Adipocyte (in vitro differentiated cells): Measurements from ENCODE around the gene WNT1.
A peak's percentile ranks its signal among the peaks of the same experiment; 100 is the strongest.

ENCODE experiments used
- DNase-seq: peaks from one replicate; pipeline ENCODE4 v3.0.0-alpha.2; 2015; ENCODE audit warnings: low read depth
- H3K27me3 ChIP-seq: replicated peaks from 2 replicates; pipeline ENCODE4 v1.7.0; 2013; ENCODE audit warnings: mild to moderate bottlenecking, low read length, moderate library complexity; ENCODE audit not compliant: control insufficient read depth, insufficient read depth
- H3K36me3 ChIP-seq: 2 replicates; pipeline ENCODE4 v1.7.0; 2013; ENCODE audit warnings: low read length, mild to moderate bottlenecking, moderate library complexity; ENCODE audit not compliant: control insufficient read depth, insufficient read depth, severe bottlenecking
- H3K4me1 ChIP-seq: 2 replicates; pipeline ENCODE4 v1.7.0; 2013; ENCODE audit warnings: mild to moderate bottlenecking, low read length, moderate library complexity; ENCODE audit not compliant: control insufficient read depth, insufficient read depth
- H3K4me3 ChIP-seq: 2 replicates; pipeline ENCODE4 v1.7.0; 2013; ENCODE audit warnings: mild to moderate bottlenecking, low read length, moderate library complexity
- H3K9ac ChIP-seq: 2 replicates; pipeline ENCODE4 v1.7.0; 2013; ENCODE audit warnings: mild to moderate bottlenecking, low read length, moderate library complexity
- H3K9me3 ChIP-seq: 2 replicates; pipeline ENCODE4 v1.7.0; 2013; ENCODE audit warnings: mild to moderate bottlenecking, low read length, moderate library complexity; ENCODE audit not compliant: control insufficient read depth

The WNT1 gene

GRCh38 chr12:49015196-49015595 lies 37.1 kb downstream of the WNT1 start:
- no peak for DNase-seq
- peaks cover 29% of the 10 kb centered on the region for H3K36me3 ChIP-seq
- peaks cover 36% of the 10 kb centered on the region for H3K4me1 ChIP-seq
- H3K9me3 ChIP-seq, result no peaks in the 10 kb centered on the region
- no peaks in the 10 kb centered on the region for H3K27me3 ChIP-seq
- no peak overlapping the region for H3K9ac ChIP-seq
- H3K4me3 ChIP-seq, result no peak overlapping the region

GRCh38 chr12:49017891-49018260 lies 39.8 kb downstream of the WNT1 start:
- H3K4me3 ChIP-seq, result peak overlapping the region; percentile 97
- peaks cover 27% of the 10 kb centered on the region for H3K36me3 ChIP-seq
- DNase-seq, result no peak
- no peaks in the 10 kb centered on the region for H3K27me3 ChIP-seq
- H3K4me1 ChIP-seq, result peaks cover 36% of the 10 kb centered on the region
- H3K9ac ChIP-seq, result peak overlapping the region; percentile 100
- H3K9me3 ChIP-seq, result no peaks in the 10 kb centered on the region

- H3K36me3 ChIP-seq, result peaks cover 28% of the 10 kb centered on the region
- peak within 1 kb of the TSS; percentile 97 for H3K4me3 ChIP-seq
- peaks cover 36% of the 10 kb centered on the region for H3K4me1 ChIP-seq
- no peaks in the 10 kb centered on the region for H3K27me3 ChIP-seq
- no peaks in the 10 kb centered on the region for H3K9me3 ChIP-seq
- peak within 1 kb of the TSS; percentile 100 for H3K9ac ChIP-seq
- peak; percentile 99 for DNase-seq
These were observed 40.4 kb downstream of the WNT1 start, which contains the start of gene PRKAG1 for GRCh38 chr12:49018261-49019119. TSS of gene PRKAG1 (minus strand) at chr12:49018776. CDS start at chr12:49018740, 36 bp downstream.

GRCh38 chr12:49019120-49019430 lies 41.0 kb downstream of the WNT1 start:
- H3K4me1 ChIP-seq, result peaks cover 36% of the 10 kb centered on the region

GRCh38 chr12:49019443-49020324 lies 41.6 kb downstream of the WNT1 start:
- Histone ChIP-seq H3K36me3 (peaks cover 40% of the 10 kb centered on the region), H3K9ac (peak overlapping the region; percentile 100)

More at GRCh38 chr12:49019120-49019430, 41.0 kb downstream of the WNT1 start:
- Histone ChIP-seq H3K27me3 (no peaks in the 10 kb centered on the region), H3K9ac (peak overlapping the region; percentile 100), H3K4me3 (peak overlapping the region; percentile 97), H3K36me3 (peaks cover 34% of the 10 kb centered on the region), H3K9me3 (no peaks in the 10 kb centered on the region)
- DNase-seq, result no peak

GRCh38 chr12:49020441-49020840 lies 42.3 kb downstream of the WNT1 start:
- no peak for DNase-seq
- H3K9me3 ChIP-seq, result no peaks in the 10 kb centered on the region
- no peak overlapping the region for H3K4me3 ChIP-seq
- no peaks in the 10 kb centered on the region for H3K27me3 ChIP-seq
- peaks cover 47% of the 10 kb centered on the region for H3K36me3 ChIP-seq
- peaks cover 26% of the 10 kb centered on the region for H3K4me1 ChIP-seq
- H3K9ac ChIP-seq, result no peak overlapping the region

More at GRCh38 chr12:49019443-49020324, 41.6 kb downstream of the WNT1 start:
- peaks cover 34% of the 10 kb centered on the region for H3K4me1 ChIP-seq
- H3K4me3 ChIP-seq, result peak overlapping the region; percentile 97
- H3K27me3 ChIP-seq, result no peaks in the 10 kb centered on the region
- peak; percentile 58 for DNase-seq
- H3K9me3 ChIP-seq, result no peaks in the 10 kb centered on the region

- H3K36me3 ChIP-seq, result peaks cover 57% of the 10 kb centered on the region
These were observed 43.3 kb downstream of the WNT1 start for GRCh38 chr12:49021292-49021915.

GRCh38 chr12:49022558-49023178 lies 44.5 kb downstream of the WNT1 start:
- Histone ChIP-seq H3K9me3 (no peaks in the 10 kb centered on the region), H3K36me3 (peaks cover 70% of the 10 kb centered on the region), H3K4me3 (no peak overlapping the region), H3K9ac (no peak overlapping the region), H3K4me1 (peaks cover 10% of the 10 kb centered on the region), H3K27me3 (no peaks in the 10 kb centered on the region)
- no peak for DNase-seq

More at GRCh38 chr12:49021292-49021915, 43.3 kb downstream of the WNT1 start:
- no peak overlapping the region for H3K9ac ChIP-seq
- DNase-seq, result no peak
- H3K4me1 ChIP-seq, result peaks cover 22% of the 10 kb centered on the region
- no peaks in the 10 kb centered on the region for H3K9me3 ChIP-seq
- no peaks in the 10 kb centered on the region for H3K27me3 ChIP-seq
- no peak overlapping the region for H3K4me3 ChIP-seq

- Histone ChIP-seq H3K9me3 (no peaks in the 10 kb centered on the region), H3K27me3 (no peaks in the 10 kb centered on the region), H3K36me3 (peaks cover 81% of the 10 kb centered on the region), H3K4me1 (peaks cover 6% of the 10 kb centered on the region), H3K4me3 (no peak overlapping the region), H3K9ac (no peak overlapping the region)
- no peak for DNase-seq
These were observed 45.7 kb downstream of the WNT1 start for GRCh38 chr12:49023812-49024211.

GRCh38 chr12:49024543-49024942 lies 46.4 kb downstream of the WNT1 start:
- no peaks in the 10 kb centered on the region for H3K27me3 ChIP-seq
- no peak for DNase-seq
- no peak overlapping the region for H3K4me3 ChIP-seq
- peaks cover 88% of the 10 kb centered on the region for H3K36me3 ChIP-seq
- H3K9me3 ChIP-seq, result no peaks in the 10 kb centered on the region
- no peak overlapping the region for H3K9ac ChIP-seq
- H3K4me1 ChIP-seq, result peaks cover 4% of the 10 kb centered on the region
